Activated CD8-positive, alpha-beta T cell treated with anti-CD3 and anti-CD28 coated beads for 36 hours (primary cell): Measurements from ENCODE around the gene CPSF4. TPM values are rescaled to one million over a fixed set of nuclear protein-coding genes. Genes with fewer than 3 reads are reported as not detected.
A peak's percentile ranks its signal among the peaks of the same experiment; 100 is the strongest.

Experiments
- ATAC-seq: fragments of 200-7000 bp; cut with Tn5 transposase; one replicate; pipeline ENCODE4 v1.10.0; 2021; ENCODE audit warnings: mild to moderate bottlenecking, moderate library complexity
- CTCF ChIA-PET: fragments of 350-600 bp; sonication (Branson Sonifier 250); formaldehyde crosslinking; loops from one replicate; lab custom pipeline; 2021; ENCODE audit warnings: antibody characterized with exemption; lab: Charles Lee
- POLR2A ChIA-PET: fragments of 350-600 bp; sonication (Branson Sonifier 250); formaldehyde crosslinking; loops from one replicate; lab custom pipeline; 2021; ENCODE audit warnings: antibody characterized with exemption; lab: Charles Lee
- DNase-seq: peaks from one replicate; pipeline ENCODE4 v3.0.0-alpha.2; 2020
- H3K27ac Mint-ChIP-seq: one replicate; pipeline ENCODE4 v1.8.0; 2021; ENCODE audit warnings: mild to moderate bottlenecking, mixed read lengths
- H3K27me3 Mint-ChIP-seq: one replicate; pipeline ENCODE4 v1.8.0; 2021; ENCODE audit warnings: mixed read lengths
- H3K36me3 Mint-ChIP-seq: one replicate; pipeline ENCODE4 v1.8.0; 2021; ENCODE audit warnings: low read depth, mixed read lengths
- H3K4me1 Mint-ChIP-seq: one replicate; pipeline ENCODE4 v1.8.0; 2021; ENCODE audit warnings: low read depth, mixed read lengths
- H3K4me3 Mint-ChIP-seq: one replicate; pipeline ENCODE4 v1.8.0; 2021; ENCODE audit warnings: mild to moderate bottlenecking, moderate library complexity, mixed read lengths
- H3K9me3 Mint-ChIP-seq: one replicate; pipeline ENCODE4 v1.8.0; 2021; ENCODE audit warnings: mixed read lengths
- intact Hi-C: fragments of 100-400 bp; cut with micrococcal nuclease; formaldehyde crosslinking; loops from one replicate; pipeline ENCODE4 v1.10.0; 2022
- total RNA-seq, 2 experiments: library from RNA; stranded (reverse); gene quantifications; one replicate each; pipeline ENCODE4 v1.2.3, GENCODE V29; 2021
- TF ChIP-seq, protein P1 (sequence below): fragments of 200-600 bp; IDR thresholded peaks from one replicate; pipeline ENCODE4 v1.8.0; 2022; ENCODE audit warnings: antibody characterized with exemption, mild to moderate bottlenecking

Gene CPSF4
- total RNA-seq, 2 experiments from 2014 or later: 62.3 to 64.6 TPM

DNA sequence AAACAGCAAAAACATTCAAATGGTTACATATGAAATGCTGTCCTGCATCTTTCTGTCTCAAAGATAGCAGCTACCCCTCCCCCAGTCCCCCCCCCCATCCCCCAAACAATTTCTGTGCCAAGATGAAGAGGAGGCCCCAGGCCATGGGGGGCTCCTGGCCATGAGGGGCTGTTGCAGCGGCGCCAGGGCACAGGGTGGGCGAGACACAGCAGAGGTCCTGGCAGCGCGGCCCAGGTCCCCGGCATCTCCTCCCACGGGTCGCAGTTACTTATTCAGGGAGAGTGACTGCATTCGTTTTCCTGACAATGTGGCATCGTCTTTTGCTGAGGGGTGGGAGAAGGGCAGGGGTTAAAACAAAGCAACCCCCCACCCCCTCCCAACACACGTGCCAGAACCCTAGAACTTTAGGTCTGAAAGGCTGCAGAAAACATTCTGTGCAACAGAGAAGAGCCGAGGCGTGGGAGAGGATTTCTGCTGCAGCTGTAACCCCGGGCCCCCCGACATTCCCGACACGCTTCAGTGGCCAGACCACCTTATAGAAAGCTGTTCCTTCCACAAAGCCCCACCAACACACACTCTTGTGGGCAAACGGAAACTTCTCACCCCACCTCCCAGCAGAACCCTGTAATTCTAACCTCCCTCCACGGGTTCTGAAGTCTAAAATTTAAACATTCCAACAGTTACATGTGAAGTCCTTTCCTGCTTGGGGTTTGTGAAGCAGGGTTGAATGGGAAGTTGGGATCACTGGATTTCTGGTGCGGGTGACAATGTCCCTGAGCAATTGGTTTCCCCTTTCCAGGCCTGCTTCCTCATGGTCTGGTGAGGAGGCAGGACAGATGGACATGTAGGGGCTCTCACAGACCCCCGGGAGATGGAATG, 42.1 kb upstream of the CPSF4 start:
- ATAC-seq (no peak), DNase-seq (no peak)
- intact Hi-C loops: no loop called here
- H3K36me3 Mint-ChIP-seq: peaks cover 59% of the 10 kb centered on the region
- peaks cover 28% of the 10 kb centered on the region for H3K4me1 Mint-ChIP-seq
- no peaks in the 10 kb centered on the region for H3K9me3 Mint-ChIP-seq
- TF ChIP-seq, protein P1, sequence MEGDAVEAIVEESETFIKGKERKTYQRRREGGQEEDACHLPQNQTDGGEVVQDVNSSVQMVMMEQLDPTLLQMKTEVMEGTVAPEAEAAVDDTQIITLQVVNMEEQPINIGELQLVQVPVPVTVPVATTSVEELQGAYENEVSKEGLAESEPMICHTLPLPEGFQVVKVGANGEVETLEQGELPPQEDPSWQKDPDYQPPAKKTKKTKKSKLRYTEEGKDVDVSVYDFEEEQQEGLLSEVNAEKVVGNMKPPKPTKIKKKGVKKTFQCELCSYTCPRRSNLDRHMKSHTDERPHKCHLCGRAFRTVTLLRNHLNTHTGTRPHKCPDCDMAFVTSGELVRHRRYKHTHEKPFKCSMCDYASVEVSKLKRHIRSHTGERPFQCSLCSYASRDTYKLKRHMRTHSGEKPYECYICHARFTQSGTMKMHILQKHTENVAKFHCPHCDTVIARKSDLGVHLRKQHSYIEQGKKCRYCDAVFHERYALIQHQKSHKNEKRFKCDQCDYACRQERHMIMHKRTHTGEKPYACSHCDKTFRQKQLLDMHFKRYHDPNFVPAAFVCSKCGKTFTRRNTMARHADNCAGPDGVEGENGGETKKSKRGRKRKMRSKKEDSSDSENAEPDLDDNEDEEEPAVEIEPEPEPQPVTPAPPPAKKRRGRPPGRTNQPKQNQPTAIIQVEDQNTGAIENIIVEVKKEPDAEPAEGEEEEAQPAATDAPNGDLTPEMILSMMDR: no peak
- ChIA-PET CTCF (interaction anchor here (1.5 kb wide), 1 partner anchor 9 kb away, joined by 4 read pairs; no protein-coding TSS in a partner anchor), POLR2A (interaction anchor here (1.1 to 5.1 kb wide), 2 partner anchors 10 to 12 kb away, joined by 3 to 58 read pairs; partner anchors contain the start of genes BUD31 and PDAP1)
- peak overlapping the region; percentile 45 for H3K27ac Mint-ChIP-seq
- no peaks in the 10 kb centered on the region for H3K27me3 Mint-ChIP-seq
- no peak overlapping the region for H3K4me3 Mint-ChIP-seq

DNA sequence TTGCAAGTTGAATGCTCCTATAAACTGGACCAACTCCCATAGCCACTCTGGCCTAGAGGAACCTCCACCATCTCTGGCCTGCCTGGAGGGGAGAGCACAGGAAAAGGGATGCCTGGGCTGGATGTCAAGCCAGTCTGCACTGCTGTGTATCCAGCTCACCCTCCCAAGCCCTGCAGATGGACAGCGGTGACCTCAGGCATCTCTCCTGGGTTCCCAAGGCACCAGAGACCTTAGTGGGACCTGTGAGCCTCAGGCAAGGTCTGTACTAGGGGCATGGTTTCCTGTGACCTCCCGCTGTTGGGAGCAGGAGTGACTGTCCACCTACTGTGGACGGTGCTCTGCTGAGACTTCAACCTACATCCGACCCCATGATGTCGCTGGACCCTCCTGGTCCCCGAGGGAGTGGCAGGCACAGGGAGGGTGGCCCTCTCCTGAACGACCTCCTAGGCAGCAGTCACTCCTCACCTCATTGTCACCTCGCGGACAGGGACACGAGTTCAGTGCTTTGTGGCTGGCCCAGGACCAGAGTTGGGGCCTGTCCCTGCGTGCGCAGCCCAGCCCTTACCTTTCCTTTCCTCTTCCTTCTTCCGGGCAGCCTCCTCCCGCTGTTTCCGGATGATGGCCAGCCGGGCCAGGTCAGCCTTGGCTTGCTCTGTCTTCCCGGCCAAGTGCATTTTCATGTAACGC, 41.3 kb upstream of the CPSF4 start:
- Mint-ChIP-seq H3K27me3 (no peaks in the 10 kb centered on the region), H3K4me3 (no peak overlapping the region), H3K9me3 (no peaks in the 10 kb centered on the region), H3K27ac (peak overlapping the region; percentile 73), H3K4me1 (peaks cover 24% of the 10 kb centered on the region), H3K36me3 (peaks cover 55% of the 10 kb centered on the region)
- intact Hi-C loops: no loop called here
- ChIA-PET POLR2A (interaction anchor here (1.3 to 5.1 kb wide), 2 partner anchors 11 kb away, joined by 4 to 58 read pairs; partner anchors contain the start of genes BUD31 and PDAP1), CTCF (interaction anchor here (1.5 kb wide), 1 partner anchor 10 kb away, joined by 4 read pairs; no protein-coding TSS in a partner anchor)
- ATAC-seq (no peak), DNase-seq (no peak)
- TF ChIP-seq, protein P1: no peak

DNA sequence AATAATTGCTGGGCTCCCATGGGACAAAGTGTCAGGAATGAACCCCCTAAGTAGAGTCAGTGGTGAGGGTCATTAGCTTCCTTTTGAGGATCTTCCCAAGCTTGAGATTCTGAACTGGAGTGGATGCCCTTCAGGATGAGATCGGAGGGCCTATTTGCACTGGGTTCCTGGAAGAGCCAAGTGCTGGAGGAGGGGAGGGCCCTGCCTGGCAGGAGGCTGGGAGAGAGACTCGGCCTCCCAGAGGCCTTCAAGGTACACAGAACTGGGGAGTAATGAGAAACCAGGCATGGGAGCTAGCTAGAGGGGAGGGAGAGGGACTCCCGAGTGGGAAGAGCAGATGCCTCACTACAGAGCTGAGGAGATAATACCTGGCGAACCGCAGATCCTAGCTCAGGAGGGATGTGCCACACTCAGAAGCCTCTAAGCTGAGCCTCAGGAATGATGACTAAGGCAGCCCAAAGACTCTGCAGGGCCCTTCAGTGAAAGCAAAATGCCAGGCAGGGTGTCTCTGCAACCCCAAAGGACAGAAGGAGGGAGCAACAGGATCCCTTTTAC, 39.8 kb upstream of the CPSF4 start:
- CTCF ChIA-PET: interaction anchor here (1.3 kb wide), 1 partner anchor 8 kb away, joined by 5 read pairs; no protein-coding TSS in a partner anchor
- H3K27me3 Mint-ChIP-seq: no peaks in the 10 kb centered on the region
- intact Hi-C loops: no loop called here
- H3K9me3 Mint-ChIP-seq: no peaks in the 10 kb centered on the region
- TF ChIP-seq, protein P1: no peak
- peaks cover 53% of the 10 kb centered on the region for H3K36me3 Mint-ChIP-seq
- H3K27ac Mint-ChIP-seq: peak overlapping the region; percentile 73
- peaks cover 18% of the 10 kb centered on the region for H3K4me1 Mint-ChIP-seq
- ATAC-seq (no peak), DNase-seq (no peak)
- no peak overlapping the region for H3K4me3 Mint-ChIP-seq
- POLR2A ChIA-PET: interaction anchor here (0.8 to 5.1 kb wide), 5 partner anchors 8 to 24 kb away, joined by 3 to 58 read pairs (median 4); partner anchors contain the start of genes BUD31 and PDAP1

DNA sequence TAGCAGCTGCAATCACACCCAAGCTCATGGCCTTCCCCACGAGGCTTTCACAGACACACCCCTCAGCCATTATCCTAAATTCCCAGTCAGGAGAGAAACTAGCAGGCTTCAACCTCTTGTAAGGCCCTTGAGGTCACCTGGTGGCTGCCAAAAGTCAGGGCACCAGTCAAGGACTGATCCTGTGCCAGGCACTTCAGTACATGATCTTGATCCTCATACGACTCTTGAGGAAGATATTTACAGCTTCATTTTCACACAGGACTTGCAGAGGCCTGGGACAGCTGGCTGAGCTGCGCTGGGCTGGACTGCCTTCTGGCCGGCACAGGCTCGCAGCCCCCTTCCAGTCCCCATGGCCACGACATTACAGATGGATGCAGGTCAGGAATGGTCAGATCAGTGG, 39.1 kb upstream of the CPSF4 start:
- H3K4me1 Mint-ChIP-seq: peaks cover 22% of the 10 kb centered on the region
- no peaks in the 10 kb centered on the region for H3K27me3 Mint-ChIP-seq
- ATAC-seq: no peak
- intact Hi-C loops: no loop called here
- H3K4me3 Mint-ChIP-seq: no peak overlapping the region
- peaks cover 53% of the 10 kb centered on the region for H3K36me3 Mint-ChIP-seq
- POLR2A ChIA-PET: interaction anchor here (0.6 to 5.1 kb wide), 7 partner anchors 8 to 23 kb away, joined by 3 to 58 read pairs (median 5); partner anchors contain the start of genes BUD31 and PDAP1
- no peaks in the 10 kb centered on the region for H3K9me3 Mint-ChIP-seq
- CTCF ChIA-PET: no interaction called here
- TF ChIP-seq, protein P1: no peak
- no peak for DNase-seq
- peak overlapping the region; percentile 48 for H3K27ac Mint-ChIP-seq
